GF-D8 (cell line): ENCODE data around the gene NPHP4.

Source experiments
- DNase-seq: peaks from one replicate; lab custom pipeline; 2025; lab: John Stamatoyannopoulos, UW

Gene NPHP4

GRCh38 chr1:5831600-5832335, 160.5 kb downstream of the NPHP4 start:
- no peak for DNase-seq

GRCh38 chr1:5830771-5831599, 161.2 kb downstream of the NPHP4 start:
- DNase-seq: no peak

GRCh38 chr1:5829414-5829813, 162.8 kb downstream of the NPHP4 start:
- DNase-seq: no peak

GRCh38 chr1:5828308-5828935, 163.8 kb downstream of the NPHP4 start:
- no peak for DNase-seq

- no peak for DNase-seq
Observed at GRCh38 chr1:5827516-5827915, 164.7 kb downstream of the NPHP4 start.

GRCh38 chr1:5826601-5827000, 165.6 kb downstream of the NPHP4 start:
- DNase-seq: no peak

- no peak for DNase-seq
Observed at GRCh38 chr1:5822726-5823125, 169.5 kb downstream of the NPHP4 start.

GRCh38 chr1:5822266-5822665, 170.0 kb downstream of the NPHP4 start:
- DNase-seq: no peak

- DNase-seq: no peak
Observed at GRCh38 chr1:5821540-5822176, 170.6 kb downstream of the NPHP4 start.

- DNase-seq: no peak
Observed at GRCh38 chr1:5820026-5820421, 172.2 kb downstream of the NPHP4 start.

GRCh38 chr1:5819391-5820025, 172.7 kb downstream of the NPHP4 start:
- DNase-seq: no peak

GRCh38 chr1:5818755-5819154, 173.5 kb downstream of the NPHP4 start:
- no peak for DNase-seq

GRCh38 chr1:5815716-5816115, 176.5 kb downstream of the NPHP4 start:
- no peak for DNase-seq

- no peak for DNase-seq
Observed at GRCh38 chr1:5815211-5815610, 177.0 kb downstream of the NPHP4 start.

- no peak for DNase-seq
Observed at GRCh38 chr1:5814046-5814619, 178.1 kb downstream of the NPHP4 start.

- no peak for DNase-seq
Observed at GRCh38 chr1:5813480-5813879, 178.7 kb downstream of the NPHP4 start.
